Osteocyte (in vitro differentiated cells): ENCODE measurements around the gene PHF19. TPM values are rescaled to one million over a fixed set of nuclear protein-coding genes. Genes with fewer than 3 reads are reported as not detected.

Source experiments
- DNase-seq: peaks from one replicate; pipeline ENCODE4 v3.0.0; 2021; ENCODE audit warnings: mixed read lengths; ENCODE audit not compliant: unreplicated experiment; ENCODE audit errors: extremely low spot score
- H3K27ac Mint-ChIP-seq: one replicate; pipeline ENCODE4 v1.8.0; 2021; ENCODE audit warnings: mild to moderate bottlenecking, mixed read lengths; ENCODE audit not compliant: unreplicated experiment
- H3K27me3 Mint-ChIP-seq: one replicate; pipeline ENCODE4 v1.8.0; 2021; ENCODE audit warnings: mixed read lengths; ENCODE audit not compliant: unreplicated experiment
- H3K36me3 Mint-ChIP-seq: one replicate; pipeline ENCODE4 v1.8.0; 2021; ENCODE audit warnings: mixed read lengths; ENCODE audit not compliant: unreplicated experiment
- H3K4me1 Mint-ChIP-seq: one replicate; pipeline ENCODE4 v1.8.0; 2021; ENCODE audit warnings: mixed read lengths; ENCODE audit not compliant: unreplicated experiment
- H3K4me3 Mint-ChIP-seq: one replicate; pipeline ENCODE4 v1.8.0; 2021; ENCODE audit warnings: mild to moderate bottlenecking, moderate library complexity, mixed read lengths; ENCODE audit not compliant: unreplicated experiment
- H3K9me3 Mint-ChIP-seq: one replicate; pipeline ENCODE4 v1.8.0; 2021; ENCODE audit warnings: mixed read lengths; ENCODE audit not compliant: unreplicated experiment
- CTCF ChIP-seq: fragments of 200-600 bp; sonication (generic); IDR thresholded peaks from 2 replicates; pipeline ENCODE4 v1.5.0; 2021; ENCODE audit warnings: antibody characterized with exemption, mild to moderate bottlenecking, moderate library complexity
- total RNA-seq: library from RNA; stranded (reverse); gene quantifications from 2 replicates; pipeline ENCODE4 v1.2.1, GENCODE V29; 2021

The PHF19 gene
- total RNA-seq, 1 donor from 2014 or later: 194 TPM

DNA sequence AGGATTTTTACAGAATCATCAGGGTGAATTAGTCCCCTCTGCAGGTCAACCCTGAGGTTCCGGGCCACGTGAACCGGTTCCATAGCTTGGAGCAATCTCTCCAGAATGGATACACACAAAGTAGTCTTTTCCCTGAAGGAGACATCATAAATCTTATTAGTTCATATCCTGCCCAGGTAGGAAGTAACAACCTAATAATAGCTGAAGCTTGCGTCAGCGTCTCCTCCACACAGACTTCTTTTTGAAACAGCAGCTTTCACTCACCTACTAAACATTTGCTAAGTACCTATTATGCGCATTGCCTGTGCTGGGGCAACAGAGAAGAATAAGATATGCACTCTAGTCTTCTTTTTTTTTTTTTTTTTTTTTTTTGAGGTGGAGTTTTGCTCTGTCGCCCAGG, 43.7 kb downstream of the PHF19 start:
- H3K27me3 Mint-ChIP-seq: no peaks in the 10 kb centered on the region
- no peak for TF ChIP-seq CTCF
- DNase-seq: no peak
- peaks cover 8% of the 10 kb centered on the region for H3K4me1 Mint-ChIP-seq
- peaks cover 33% of the 10 kb centered on the region for H3K36me3 Mint-ChIP-seq
- no peaks in the 10 kb centered on the region for H3K9me3 Mint-ChIP-seq
- no peak overlapping the region for H3K27ac Mint-ChIP-seq
- H3K4me3 Mint-ChIP-seq: no peak overlapping the region

DNA sequence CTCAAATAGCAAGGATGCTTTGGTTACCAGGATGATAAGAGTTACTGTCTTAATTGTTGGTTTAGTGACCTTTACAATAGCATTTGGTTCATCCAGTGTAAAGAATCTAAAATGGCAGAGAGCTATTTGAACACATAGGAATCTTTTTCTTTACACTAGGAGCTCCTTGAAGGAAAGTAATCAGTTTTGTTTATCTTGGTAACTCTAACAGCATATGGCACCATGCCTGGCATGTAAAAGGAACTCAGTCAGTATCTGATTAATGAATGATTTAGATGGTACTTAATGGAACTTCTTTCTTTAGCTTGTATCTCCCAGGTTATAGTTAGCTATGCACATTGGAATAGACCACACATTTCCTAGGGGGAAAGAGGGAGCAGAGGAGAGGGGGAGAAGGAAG, 44.2 kb downstream of the PHF19 start:
- no peaks in the 10 kb centered on the region for H3K27me3 Mint-ChIP-seq

DNA sequence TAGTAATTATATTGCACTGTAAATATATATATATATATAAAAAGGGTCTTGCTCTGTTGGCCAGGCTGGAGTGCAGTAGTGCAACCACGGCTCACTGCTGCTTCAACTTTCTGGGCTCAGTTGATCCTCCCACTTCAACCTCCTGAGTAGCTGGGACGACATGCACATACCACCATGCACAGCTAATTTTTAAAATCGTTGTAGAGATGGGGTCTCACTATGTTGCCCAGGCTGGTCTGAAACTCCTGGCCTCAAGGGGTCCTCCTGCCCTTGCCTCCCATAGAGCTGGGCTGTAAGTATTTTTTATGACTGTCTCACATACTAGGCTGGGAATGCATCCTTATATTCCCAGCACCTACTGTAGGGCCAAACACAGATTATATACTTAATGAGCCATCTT, 46.1 kb downstream of the PHF19 start:
- Mint-ChIP-seq H3K4me1 (no peaks in the 10 kb centered on the region), H3K27me3 (no peaks in the 10 kb centered on the region), H3K9me3 (no peaks in the 10 kb centered on the region), H3K27ac (no peak overlapping the region), H3K36me3 (peaks cover 47% of the 10 kb centered on the region), H3K4me3 (no peak overlapping the region)
- DNase-seq: no peak
- no peak for TF ChIP-seq CTCF

More for the DNA sequence above, 44.2 kb downstream of the PHF19 start:
- no peak for DNase-seq
- Mint-ChIP-seq H3K9me3 (no peaks in the 10 kb centered on the region), H3K4me1 (peaks cover 6% of the 10 kb centered on the region), H3K27ac (no peak overlapping the region), H3K4me3 (no peak overlapping the region), H3K36me3 (peaks cover 33% of the 10 kb centered on the region)
- TF ChIP-seq CTCF: no peak

GRCh38 chr9:120830151-120830550, 46.8 kb downstream of the PHF19 start:
- DNase-seq: no peak

DNA sequence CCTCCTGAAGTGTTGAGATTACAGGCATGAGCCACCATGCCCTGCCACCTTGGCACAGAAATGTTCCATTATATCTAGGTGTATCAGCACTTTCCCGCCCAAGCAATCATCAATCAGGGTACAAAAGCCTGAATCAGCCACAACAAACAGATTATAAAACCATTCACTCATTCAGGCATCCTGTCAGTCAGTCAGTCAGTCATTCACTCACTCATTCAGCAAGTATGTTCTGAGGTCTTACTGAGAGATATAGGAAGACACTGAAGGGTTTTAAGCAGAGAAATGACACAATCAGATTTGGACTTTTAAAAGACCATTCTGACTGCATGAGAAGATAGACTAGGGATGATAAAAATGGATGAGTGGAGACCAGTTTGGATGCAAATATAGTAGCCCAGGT, 47.3 kb downstream of the PHF19 start:
- Mint-ChIP-seq H3K27me3 (no peaks in the 10 kb centered on the region), H3K9me3 (no peaks in the 10 kb centered on the region), H3K4me1 (no peaks in the 10 kb centered on the region), H3K4me3 (no peak overlapping the region), H3K27ac (no peak overlapping the region), H3K36me3 (peaks cover 51% of the 10 kb centered on the region)
- no peak for TF ChIP-seq CTCF
- no peak for DNase-seq

More at GRCh38 chr9:120830151-120830550, 46.8 kb downstream of the PHF19 start:
- H3K27ac Mint-ChIP-seq: no peak overlapping the region
- H3K36me3 Mint-ChIP-seq: peaks cover 48% of the 10 kb centered on the region
- H3K27me3 Mint-ChIP-seq: no peaks in the 10 kb centered on the region
- no peak for TF ChIP-seq CTCF
- no peaks in the 10 kb centered on the region for H3K4me1 Mint-ChIP-seq
- H3K9me3 Mint-ChIP-seq: no peaks in the 10 kb centered on the region
- H3K4me3 Mint-ChIP-seq: no peak overlapping the region
